Peyer's patch (tissue), 4 donors: ENCODE measurements around the gene UNC93A. TPM values are rescaled to one million over a fixed set of nuclear protein-coding genes. Genes with fewer than 3 reads are reported as not detected.
"Not testable (repeated sequence)": the region's sequence is repeated elsewhere in the genome, so short reads cannot be mapped to it uniquely, and the experiment has no call there.

Experiments
- DNase-seq, 3 donors: peaks; one replicate each; pipeline ENCODE4 v3.0.0-alpha.2; 2017 to 2019
- H3K27ac ChIP-seq, 4 donors: fragments of 200-600 bp; sonication (generic); one replicate each; pipeline ENCODE4 v1.5.1; 2016 to 2019
- H3K27me3 ChIP-seq, 2 donors: fragments of 200-600 bp; sonication (generic); one replicate each; pipeline ENCODE4 v1.5.1; 2019
- H3K36me3 ChIP-seq, 3 donors: fragments of 200-600 bp; sonication (generic); one replicate each; pipeline ENCODE4 v1.5.1; 2016 to 2019
- H3K4me1 ChIP-seq, 4 donors: fragments of 200-600 bp; sonication (generic); one replicate each; pipeline ENCODE4 v1.5.1; 2016 to 2019
- H3K4me3 ChIP-seq, 4 donors: fragments of 200-600 bp; sonication (generic); 1 replicate in 3 of 4; 2 replicates in 1 of 4; pipeline ENCODE4 v1.5.1; 2016 to 2019; ENCODE audit warnings: mild to moderate bottlenecking in 1 of 4
- H3K9me3 ChIP-seq, 4 donors: fragments of 200-600 bp; sonication (generic); one replicate each; pipeline ENCODE4 v1.5.1; 2016 to 2019; ENCODE audit warnings: mild to moderate bottlenecking in 1 of 4
- CTCF ChIP-seq, 6 experiments: fragments of 450-650 bp in 4 of 6; fragments of 200-600 bp in 2 of 6; sonication (generic) in 1 of 6; IDR thresholded peaks; one replicate each; pipeline ENCODE4 v1.5.1; 2017 to 2019; ENCODE audit warnings: antibody characterized with exemption in 6 of 6, mild to moderate bottlenecking in 3 of 6, moderate library complexity in 1 of 6
- POLR2A ChIP-seq, 2 donors: fragments of 450-650 bp; IDR thresholded peaks; one replicate each; pipeline ENCODE4 v1.5.1; 2017; ENCODE audit warnings: antibody characterized with exemption in 2 of 2, mild to moderate bottlenecking in 2 of 2, moderate library complexity in 2 of 2
- total RNA-seq, 4 donors: library from RNA; depleted of rRNA; stranded (reverse); fragments of >200 nt; gene quantifications; one replicate each; pipeline ENCODE4 v1.1.0, GENCODE V29; 2016

Gene UNC93A
- total RNA-seq, 4 donors from 2014 or later: 10.2 to 17.2 (median 11.5) TPM; not detected in 1

DNA sequence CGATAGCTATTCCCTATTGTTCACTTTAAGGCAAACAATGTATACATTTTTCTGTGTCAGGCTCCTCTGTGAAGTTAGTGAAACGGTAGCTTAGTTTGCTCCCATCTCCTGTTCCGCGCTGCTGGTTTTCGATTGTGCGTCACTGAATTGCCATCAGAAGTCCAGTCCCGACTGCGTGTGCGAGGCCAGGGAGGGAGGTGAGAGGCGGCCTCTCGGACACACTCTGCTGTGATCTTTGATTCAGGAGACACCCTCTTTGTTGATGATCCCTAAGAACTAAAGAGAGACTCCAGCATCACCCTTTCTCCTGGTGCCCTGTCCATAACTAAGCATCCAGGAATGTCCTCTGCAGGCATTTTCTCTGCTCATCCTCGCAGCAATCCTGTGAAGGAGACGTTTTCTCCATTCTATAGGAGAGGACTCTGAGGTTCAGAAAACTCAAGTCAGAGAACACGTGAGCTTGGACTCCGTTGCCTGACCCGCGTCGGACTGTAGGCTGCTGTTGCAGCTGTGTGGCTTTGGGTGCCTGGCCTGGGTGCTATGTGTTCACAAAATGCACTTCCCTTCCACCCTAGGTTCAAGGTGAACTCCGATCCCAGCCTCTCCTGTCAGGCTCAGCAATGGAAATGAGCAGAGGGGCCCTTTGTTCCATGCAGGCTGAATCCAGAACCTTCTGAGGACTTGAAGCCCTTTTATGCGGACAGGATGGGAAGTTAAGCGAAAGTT, 24.1 kb upstream of the UNC93A start:
- Histone ChIP-seq H3K36me3 (no peaks in the 10 kb centered on the region), H3K27ac (peak overlapping the region in 2 of 4 donors; percentile 57 to 65), H3K27me3 (no peaks in the 10 kb centered on the region), H3K4me1 (peaks cover 0 to 22% (median 3%) of the 10 kb centered on the region in 4 donors), H3K9me3 (no peaks in the 10 kb centered on the region), H3K4me3 (no peak overlapping the region)
- no peak for TF ChIP-seq CTCF (IDR thresholded peaks at IDR 0.05)
- DNase-seq: no peak

GRCh38 chr6:167267556-167267898, 23.6 kb upstream of the UNC93A start:
- not testable (repeated sequence) for H3K36me3 ChIP-seq, DNase-seq, H3K4me3 ChIP-seq, H3K27me3 ChIP-seq, H3K9me3 ChIP-seq
- Histone ChIP-seq H3K4me1 (peaks cover 0 to 27% (median 5%) of the 10 kb centered on the region in 4 donors), H3K27ac (peak overlapping the region in 2 of 4 donors; percentile 57 to 65)

DNA sequence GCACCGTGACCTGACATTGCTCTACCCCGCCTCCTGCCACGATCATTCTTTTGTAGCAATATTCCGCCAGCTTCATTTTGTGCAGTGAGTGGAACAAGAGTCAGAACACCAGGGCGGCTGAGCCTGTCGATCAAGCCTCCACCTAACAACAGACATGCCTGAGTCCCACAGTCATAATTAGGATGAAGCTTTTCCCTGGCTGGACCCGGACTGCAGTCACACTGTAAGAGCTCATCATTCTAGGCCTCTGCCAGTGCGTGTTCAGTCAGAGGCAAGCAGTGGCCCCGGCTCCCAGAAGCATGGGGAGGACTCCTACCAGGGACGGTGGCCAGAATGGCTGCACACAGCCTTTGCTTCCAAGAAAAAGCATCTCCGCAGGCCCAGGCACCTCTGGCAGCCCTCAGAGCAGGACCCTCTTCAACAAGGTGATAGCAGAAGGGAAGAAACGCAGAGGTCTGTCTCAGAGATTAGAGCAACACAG, 23.2 kb upstream of the UNC93A start:
- Histone ChIP-seq H3K36me3 (no peaks in the 10 kb centered on the region), H3K4me1 (peaks cover 0 to 29% (median 5%) of the 10 kb centered on the region in 4 donors), H3K27me3 (no peaks in the 10 kb centered on the region), H3K9me3 (no peaks in the 10 kb centered on the region), H3K27ac (peak overlapping the region in 2 of 4 donors; percentile 26 to 65), H3K4me3 (no peak overlapping the region)
- no peak for TF ChIP-seq CTCF (IDR thresholded peaks at IDR 0.05)
- TF ChIP-seq POLR2A (IDR thresholded peaks at IDR 0.05): no peak
- DNase-seq: no peak

DNA sequence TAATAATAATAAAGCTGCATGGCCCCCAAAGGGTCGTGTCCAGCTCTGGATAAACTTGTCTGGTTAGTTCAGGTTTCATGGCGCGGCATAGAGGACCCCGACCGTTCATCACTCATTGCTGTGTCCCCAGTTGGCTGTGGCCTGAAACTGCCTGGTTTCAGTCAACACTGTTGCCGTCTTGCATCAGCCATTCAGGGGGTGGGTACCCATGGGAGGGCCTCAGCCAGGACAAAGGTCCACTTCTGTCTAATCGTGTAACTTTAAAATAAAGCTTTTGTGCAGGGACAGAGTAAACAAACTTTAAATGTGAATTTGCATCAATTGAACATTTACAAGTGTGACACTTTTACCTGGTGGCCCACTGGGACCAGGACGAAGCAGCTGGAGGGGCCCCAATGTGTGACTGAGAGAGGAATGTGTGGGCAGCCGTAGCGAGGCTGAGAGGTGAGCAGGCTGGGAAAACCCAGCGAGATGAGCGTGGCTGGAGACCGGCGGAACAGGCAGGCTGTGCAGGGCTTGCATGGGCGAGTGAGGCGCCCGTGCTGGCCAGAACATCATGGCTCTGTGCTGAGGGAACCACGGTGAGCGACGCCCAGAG, 22.3 kb upstream of the UNC93A start:
- peaks cover 0 to 33% (median 5%) of the 10 kb centered on the region in 4 donors for H3K4me1 ChIP-seq
- no peak overlapping the region for H3K4me3 ChIP-seq
- DNase-seq: no peak

GRCh38 chr6:167270499-167271311, 20.4 kb upstream of the UNC93A start:
- DNase-seq: peak in 1 of 3 donors; percentile 58
- TF ChIP-seq POLR2A (IDR thresholded peaks at IDR 0.05) (no peak), CTCF (IDR thresholded peaks at IDR 0.05) (no peak)
- Histone ChIP-seq H3K4me3 (no peak overlapping the region), H3K27ac (peak overlapping the region in 1 of 4 donors; percentile 0), H3K36me3 (no peaks in the 10 kb centered on the region), H3K4me1 (peaks cover 0 to 33% (median 5%) of the 10 kb centered on the region in 4 donors), H3K9me3 (no peaks in the 10 kb centered on the region), H3K27me3 (no peaks in the 10 kb centered on the region)

More for the DNA sequence above, 22.3 kb upstream of the UNC93A start:
- no peaks in the 10 kb centered on the region for H3K27me3 ChIP-seq
- H3K9me3 ChIP-seq: no peaks in the 10 kb centered on the region
- H3K27ac ChIP-seq: no peak overlapping the region
- H3K36me3 ChIP-seq: no peaks in the 10 kb centered on the region
- TF ChIP-seq POLR2A (IDR thresholded peaks at IDR 0.05): no peak
- no peak for TF ChIP-seq CTCF (IDR thresholded peaks at IDR 0.05)
